Mucosa of rectum (tissue), 2 donors: ENCODE data around the gene DRAP1.
"Not testable (repeated sequence)": the region's sequence is repeated elsewhere in the genome, so short reads cannot be mapped to it uniquely, and the experiment has no call there.

Experiments
- H3K27ac ChIP-seq, 2 donors: one replicate each; pipeline ENCODE4 v1.7.0; 2013; ENCODE audit warnings: inconsistent platforms in 2 of 2, low read depth in 2 of 2, low read length in 2 of 2
- H3K27me3 ChIP-seq, 2 donors: one replicate each; pipeline ENCODE4 v1.7.0; 2013; ENCODE audit warnings: low read length in 2 of 2; ENCODE audit not compliant: control insufficient read depth in 2 of 2, insufficient read depth in 2 of 2
- H3K36me3 ChIP-seq, 2 donors: one replicate each; pipeline ENCODE4 v1.7.0; 2013; ENCODE audit warnings: low read length in 2 of 2; ENCODE audit not compliant: control insufficient read depth in 2 of 2, insufficient read depth in 2 of 2
- H3K4me1 ChIP-seq, 2 donors: one replicate each; pipeline ENCODE4 v1.7.0; 2013; ENCODE audit warnings: low read length in 2 of 2, mild to moderate bottlenecking in 1 of 2; ENCODE audit not compliant: control insufficient read depth in 2 of 2, insufficient read depth in 2 of 2
- H3K4me3 ChIP-seq, 2 donors: one replicate each; pipeline ENCODE4 v1.7.0; 2013; ENCODE audit warnings: low read length in 2 of 2
- H3K9ac ChIP-seq, 2 donors: one replicate each; pipeline ENCODE4 v1.7.0; 2013; ENCODE audit warnings: low read length in 2 of 2, low read depth in 1 of 2, mild to moderate bottlenecking in 1 of 2
- H3K9me3 ChIP-seq, 2 donors: one replicate each; pipeline ENCODE4 v1.7.0; 2013; ENCODE audit warnings: low read length in 2 of 2; ENCODE audit not compliant: control insufficient read depth in 2 of 2
- donor health status: healthy.
- donor health status: Normal muscosa, but diverticular disease.

Gene DRAP1

GRCh38 chr11:65946655-65947054, 27.4 kb downstream of the DRAP1 start:
- no peaks in the 10 kb centered on the region for H3K36me3 ChIP-seq
- no peak overlapping the region for H3K9ac ChIP-seq

GRCh38 chr11:65947133-65947532, 27.9 kb downstream of the DRAP1 start:
- Histone ChIP-seq H3K36me3 (no peaks in the 10 kb centered on the region), H3K4me3 (no peak overlapping the region), H3K9me3 (no peaks in the 10 kb centered on the region), H3K27ac (no peak overlapping the region), H3K27me3 (peaks cover 0 to 3% of the 10 kb centered on the region in 2 donors), H3K9ac (no peak overlapping the region), H3K4me1 (no peaks in the 10 kb centered on the region)

More at GRCh38 chr11:65946655-65947054, 27.4 kb downstream of the DRAP1 start:
- Histone ChIP-seq H3K4me1 (no peaks in the 10 kb centered on the region), H3K27me3 (peaks cover 2 to 3% of the 10 kb centered on the region in 2 donors), H3K4me3 (no peak overlapping the region), H3K9me3 (no peaks in the 10 kb centered on the region), H3K27ac (no peak overlapping the region)

- H3K9me3 ChIP-seq: no peaks in the 10 kb centered on the region
- H3K4me1 ChIP-seq: no peaks in the 10 kb centered on the region
- no peaks in the 10 kb centered on the region for H3K27me3 ChIP-seq
- H3K4me3 ChIP-seq: no peak overlapping the region
- H3K36me3 ChIP-seq: no peaks in the 10 kb centered on the region
- no peak overlapping the region for H3K27ac ChIP-seq
- no peak overlapping the region for H3K9ac ChIP-seq
Measured at GRCh38 chr11:65947603-65948125, 28.4 kb downstream of the DRAP1 start.

- H3K27ac ChIP-seq, H3K36me3 ChIP-seq, H3K9me3 ChIP-seq, H3K9ac ChIP-seq, H3K4me3 ChIP-seq, H3K27me3 ChIP-seq, H3K4me1 ChIP-seq: not testable (repeated sequence)
Measured at GRCh38 chr11:65950711-65951110, 31.5 kb downstream of the DRAP1 start.

- not testable (repeated sequence) for H3K27me3 ChIP-seq, H3K4me3 ChIP-seq, H3K9ac ChIP-seq, H3K4me1 ChIP-seq, H3K9me3 ChIP-seq, H3K36me3 ChIP-seq, H3K27ac ChIP-seq
Measured at GRCh38 chr11:65951641-65952040, 32.4 kb downstream of the DRAP1 start.

- Histone ChIP-seq H3K4me3 (no peak overlapping the region), H3K27me3 (no peaks in the 10 kb centered on the region), H3K36me3 (no peaks in the 10 kb centered on the region), H3K9me3 (no peaks in the 10 kb centered on the region), H3K4me1 (peaks cover 3 to 6% of the 10 kb centered on the region in 2 donors), H3K9ac (no peak overlapping the region), H3K27ac (no peak overlapping the region)
Measured at GRCh38 chr11:65952052-65952521, 32.9 kb downstream of the DRAP1 start.

- Histone ChIP-seq H3K9ac (no peak overlapping the region), H3K36me3 (no peaks in the 10 kb centered on the region), H3K27ac (no peak overlapping the region), H3K4me3 (no peak overlapping the region), H3K4me1 (peaks cover 3 to 6% of the 10 kb centered on the region in 2 donors), H3K27me3 (no peaks in the 10 kb centered on the region), H3K9me3 (no peaks in the 10 kb centered on the region)
Measured at GRCh38 chr11:65953471-65953870, 34.2 kb downstream of the DRAP1 start.

- Histone ChIP-seq H3K27me3 (no peaks in the 10 kb centered on the region), H3K4me1 (peaks cover 3 to 6% of the 10 kb centered on the region in 2 donors), H3K36me3 (no peaks in the 10 kb centered on the region), H3K9me3 (no peaks in the 10 kb centered on the region), H3K27ac (no peak overlapping the region), H3K9ac (no peak overlapping the region), H3K4me3 (no peak overlapping the region)
Measured at GRCh38 chr11:65954771-65955170, 35.5 kb downstream of the DRAP1 start.

GRCh38 chr11:65958291-65958690, 39.1 kb downstream of the DRAP1 start:
- H3K27ac ChIP-seq: no peak overlapping the region
- H3K27me3 ChIP-seq: no peaks in the 10 kb centered on the region
- no peaks in the 10 kb centered on the region for H3K36me3 ChIP-seq
- no peak overlapping the region for H3K9ac ChIP-seq
- no peak overlapping the region for H3K4me3 ChIP-seq
- no peaks in the 10 kb centered on the region for H3K9me3 ChIP-seq
- H3K4me1 ChIP-seq: peaks cover 17 to 24% of the 10 kb centered on the region in 2 donors

GRCh38 chr11:65958774-65959420, 39.7 kb downstream of the DRAP1 start:
- H3K36me3 ChIP-seq: no peaks in the 10 kb centered on the region
- H3K9me3 ChIP-seq: no peaks in the 10 kb centered on the region
- H3K27me3 ChIP-seq: no peaks in the 10 kb centered on the region
- H3K9ac ChIP-seq: no peak overlapping the region
- peaks cover 17 to 25% of the 10 kb centered on the region in 2 donors for H3K4me1 ChIP-seq
- H3K4me3 ChIP-seq: no peak overlapping the region
- H3K27ac ChIP-seq: no peak overlapping the region
